ENCODE data around the gene ACADM. TPM values are rescaled to one million over a fixed set of nuclear protein-coding genes. Genes with fewer than 3 reads are reported as not detected.
"Not testable (repeated sequence)": the region's sequence is repeated elsewhere in the genome, so short reads cannot be mapped to it uniquely, and the experiment has no call there.

Gene ACADM
- polyA plus RNA-seq, 3 donors = 7.1 to 32.1 (median 31.3) TPM

DNA sequence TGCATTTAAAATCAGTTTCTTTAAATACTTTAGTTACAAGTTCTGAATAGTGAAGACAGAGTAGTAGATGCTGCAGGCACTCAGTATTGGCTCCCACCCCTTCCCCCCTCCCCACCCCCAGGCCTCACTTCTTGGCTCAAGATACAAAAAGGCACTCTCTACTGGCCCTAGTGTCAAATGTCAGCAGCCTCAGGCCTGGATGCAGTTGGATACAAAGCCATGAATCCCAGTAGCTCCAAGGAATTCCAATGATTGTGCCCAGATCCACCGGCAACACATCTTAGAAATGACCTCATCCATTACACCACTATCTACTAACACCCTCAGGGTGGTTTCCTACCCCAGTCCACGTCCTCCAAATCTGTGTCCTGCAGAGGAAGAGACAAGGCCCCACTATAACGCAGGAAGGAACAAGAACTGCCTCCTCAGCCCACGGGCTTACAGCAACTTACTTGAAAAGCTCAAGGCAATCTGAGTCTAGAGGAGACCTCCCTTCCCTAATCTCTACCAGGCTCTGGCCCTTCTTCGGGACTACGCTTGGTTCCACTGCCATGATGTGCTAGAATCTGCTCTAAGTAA, 17.6 kb downstream of the ACADM start:
- intact Hi-C loops (cut with micrococcal nuclease) = no loop called here
- H3K27me3 ChIP-seq (ENCODE audit: control insufficient read depth in 2 of 2, insufficient read depth in 2 of 2, low read length in 2 of 2) = no peaks in the 10 kb centered on the region
- Mint-ChIP-seq H3K4me1 (peaks cover 19% of the 10 kb centered on the region), H3K27ac (peak overlapping the region in 3 of 7 donors; percentile 38 to 59 (median 59)), H3K4me3 (no peak overlapping the region), H3K27me3 (ENCODE audit: low read depth in 3 of 3) (peaks cover 0 to 2% (median 0%) of the 10 kb centered on the region in 3 donors), H3K36me3 (peaks cover 43 to 60% of the 10 kb centered on the region in 2 donors), H3K9me3 (no peaks in the 10 kb centered on the region)
- peaks cover 14 to 20% of the 10 kb centered on the region in 2 donors for H3K4me1 ChIP-seq (ENCODE audit: control insufficient read depth in 1 of 2, insufficient read depth in 2 of 2, low read length in 2 of 2)
- 75% methylated on average over 4 of the region's 6 CpGs for WGBS (ENCODE audit: insufficient coverage)
- TF ChIP-seq, protein P1, sequence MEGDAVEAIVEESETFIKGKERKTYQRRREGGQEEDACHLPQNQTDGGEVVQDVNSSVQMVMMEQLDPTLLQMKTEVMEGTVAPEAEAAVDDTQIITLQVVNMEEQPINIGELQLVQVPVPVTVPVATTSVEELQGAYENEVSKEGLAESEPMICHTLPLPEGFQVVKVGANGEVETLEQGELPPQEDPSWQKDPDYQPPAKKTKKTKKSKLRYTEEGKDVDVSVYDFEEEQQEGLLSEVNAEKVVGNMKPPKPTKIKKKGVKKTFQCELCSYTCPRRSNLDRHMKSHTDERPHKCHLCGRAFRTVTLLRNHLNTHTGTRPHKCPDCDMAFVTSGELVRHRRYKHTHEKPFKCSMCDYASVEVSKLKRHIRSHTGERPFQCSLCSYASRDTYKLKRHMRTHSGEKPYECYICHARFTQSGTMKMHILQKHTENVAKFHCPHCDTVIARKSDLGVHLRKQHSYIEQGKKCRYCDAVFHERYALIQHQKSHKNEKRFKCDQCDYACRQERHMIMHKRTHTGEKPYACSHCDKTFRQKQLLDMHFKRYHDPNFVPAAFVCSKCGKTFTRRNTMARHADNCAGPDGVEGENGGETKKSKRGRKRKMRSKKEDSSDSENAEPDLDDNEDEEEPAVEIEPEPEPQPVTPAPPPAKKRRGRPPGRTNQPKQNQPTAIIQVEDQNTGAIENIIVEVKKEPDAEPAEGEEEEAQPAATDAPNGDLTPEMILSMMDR (IDR thresholded peaks at IDR 0.05) = no peak
- no peak overlapping the region for H3K4me2 ChIP-seq (replicated peaks; ENCODE audit: extremely low read depth, low read length, poor library complexity, severe bottlenecking)
- no peaks in the 10 kb centered on the region for H3K9me3 ChIP-seq (replicated peaks in 1 of 2; ENCODE audit: control insufficient read depth in 1 of 2, insufficient read depth in 1 of 2, low read length in 2 of 2)
- no peak overlapping the region for H3K4me3 ChIP-seq (replicated peaks in 1 of 3; ENCODE audit: low read depth in 2 of 3, low read length in 3 of 3)
- no peak overlapping the region for H3K27ac ChIP-seq (ENCODE audit: low read depth in 1 of 2, low read length in 2 of 2)
- H3K79me2 ChIP-seq (ENCODE audit: insufficient read depth, low read length) = no peaks in the 10 kb centered on the region
- no peak overlapping the region for H3K9ac ChIP-seq (ENCODE audit: insufficient read depth, low read length, poor library complexity, severe bottlenecking)
- DNase-seq = no peak
- H2AFZ ChIP-seq (ENCODE audit: insufficient read depth, low read depth, low read length, poor library complexity, severe bottlenecking) = no peak overlapping the region
- no peaks in the 10 kb centered on the region for H4K20me1 ChIP-seq (ENCODE audit: insufficient read depth, low read length)
- H3K36me3 ChIP-seq (replicated peaks in 1 of 2; ENCODE audit: control insufficient read depth in 1 of 2, insufficient read depth in 2 of 2, low read length in 2 of 2) = peaks cover 49 to 64% of the 10 kb centered on the region in 2 donors

DNA sequence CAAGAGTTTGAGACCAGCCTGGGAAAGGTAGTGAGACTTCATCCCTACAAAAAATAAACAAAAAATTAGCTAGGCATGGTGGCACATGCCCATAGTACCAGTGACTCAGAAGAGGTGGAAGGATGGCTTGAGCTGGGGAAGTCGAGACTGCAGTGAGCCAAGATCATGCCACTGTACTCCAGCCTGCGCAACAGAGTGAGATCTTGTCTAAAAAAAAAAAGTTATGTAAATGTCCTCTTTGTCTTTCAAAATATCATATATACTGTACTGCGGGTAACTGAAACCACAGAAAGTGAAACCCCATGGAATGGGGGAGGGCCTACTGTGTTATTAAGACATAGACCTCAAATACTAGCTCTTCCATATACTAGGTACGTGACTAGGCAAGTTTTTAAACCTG, 20.8 kb downstream of the ACADM start:
- H3K4me2 ChIP-seq (replicated peaks; ENCODE audit: extremely low read depth, low read length, poor library complexity, severe bottlenecking) = no peak overlapping the region
- TF ChIP-seq, protein P1 (IDR thresholded peaks at IDR 0.05) = no peak
- no peaks in the 10 kb centered on the region for H3K9me3 Mint-ChIP-seq

DNA sequence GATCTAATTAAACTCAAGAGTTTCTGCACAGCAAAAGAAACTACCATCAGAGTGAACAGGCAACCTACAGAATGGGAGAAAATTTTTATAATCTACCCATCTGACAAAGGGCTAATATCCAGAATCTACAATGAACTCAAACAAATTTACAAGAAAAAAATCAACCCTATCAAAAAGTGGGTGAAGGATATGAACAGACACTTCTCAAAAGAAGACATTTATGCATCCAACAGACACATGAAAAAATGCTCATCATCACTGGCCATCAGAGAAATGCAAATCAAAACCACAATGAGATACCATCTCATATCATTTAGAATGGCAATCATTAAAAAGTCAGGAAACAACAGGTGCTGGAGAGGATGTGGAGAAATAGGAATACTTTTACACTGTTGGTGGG, 32.7 kb downstream of the ACADM start:
- Mint-ChIP-seq H3K9me3 (peaks cover 11 to 27% (median 23%) of the 10 kb centered on the region in 7 donors), H3K36me3 (peaks cover 41 to 64% of the 10 kb centered on the region in 2 donors)
- not testable (repeated sequence) for H3K27me3 ChIP-seq (ENCODE audit: control insufficient read depth in 2 of 2, insufficient read depth in 2 of 2, low read length in 2 of 2)

More for the DNA sequence above, 20.8 kb downstream of the ACADM start:
- no peaks in the 10 kb centered on the region for H3K27me3 ChIP-seq (ENCODE audit: control insufficient read depth in 2 of 2, insufficient read depth in 2 of 2, low read length in 2 of 2)
- Mint-ChIP-seq H3K4me3 (peak overlapping the region in 1 of 2 donors; percentile 40), H3K27me3 (ENCODE audit: low read depth in 3 of 3) (peaks cover 0 to 2% (median 0%) of the 10 kb centered on the region in 3 donors), H3K27ac (peak overlapping the region; percentile 76 to 91 (median 81)), H3K36me3 (peaks cover 30 to 44% of the 10 kb centered on the region in 2 donors), H3K4me1 (peaks cover 19% of the 10 kb centered on the region)
- H2AFZ ChIP-seq (ENCODE audit: insufficient read depth, low read depth, low read length, poor library complexity, severe bottlenecking) = no peak overlapping the region
- H3K9ac ChIP-seq (ENCODE audit: insufficient read depth, low read length, poor library complexity, severe bottlenecking) = no peak overlapping the region
- peaks cover 34 to 45% of the 10 kb centered on the region in 2 donors for H3K36me3 ChIP-seq (replicated peaks in 1 of 2; ENCODE audit: control insufficient read depth in 1 of 2, insufficient read depth in 2 of 2, low read length in 2 of 2)
- no peaks in the 10 kb centered on the region for H4K20me1 ChIP-seq (ENCODE audit: insufficient read depth, low read length)
- H3K9me3 ChIP-seq (replicated peaks in 1 of 2; ENCODE audit: control insufficient read depth in 1 of 2, insufficient read depth in 1 of 2, low read length in 2 of 2) = no peaks in the 10 kb centered on the region
- WGBS (ENCODE audit: insufficient coverage) = no CpG with 5 or more reads among the region's 4 CpGs
- intact Hi-C loops (cut with micrococcal nuclease) = no loop called here
- DNase-seq = peak; percentile 68 to 77 (median 70)
- no peaks in the 10 kb centered on the region for H3K79me2 ChIP-seq (ENCODE audit: insufficient read depth, low read length)
- H3K4me1 ChIP-seq (ENCODE audit: control insufficient read depth in 1 of 2, insufficient read depth in 2 of 2, low read length in 2 of 2) = peaks cover 14 to 20% of the 10 kb centered on the region in 2 donors
- H3K4me3 ChIP-seq (replicated peaks in 1 of 3; ENCODE audit: low read depth in 2 of 3, low read length in 3 of 3) = no peak overlapping the region
- H3K27ac ChIP-seq (ENCODE audit: low read depth in 1 of 2, low read length in 2 of 2) = peak overlapping the region; percentile 52 to 55

More for the DNA sequence above, 32.7 kb downstream of the ACADM start:
- H3K27ac ChIP-seq (ENCODE audit: low read depth in 1 of 2, low read length in 2 of 2); H2AFZ ChIP-seq (ENCODE audit: insufficient read depth, low read depth, low read length, poor library complexity, severe bottlenecking); H4K20me1 ChIP-seq (ENCODE audit: insufficient read depth, low read length); H3K4me1 ChIP-seq (ENCODE audit: control insufficient read depth in 1 of 2, insufficient read depth in 2 of 2, low read length in 2 of 2); DNase-seq; H3K79me2 ChIP-seq (ENCODE audit: insufficient read depth, low read length); H3K4me3 Mint-ChIP-seq; H3K4me1 Mint-ChIP-seq; H3K4me2 ChIP-seq (replicated peaks; ENCODE audit: extremely low read depth, low read length, poor library complexity, severe bottlenecking); H3K9ac ChIP-seq (ENCODE audit: insufficient read depth, low read length, poor library complexity, severe bottlenecking); intact Hi-C loops (cut with micrococcal nuclease); H3K27ac Mint-ChIP-seq; H3K27me3 Mint-ChIP-seq (ENCODE audit: low read depth in 3 of 3); H3K4me3 ChIP-seq (replicated peaks in 1 of 3; ENCODE audit: low read depth in 2 of 3, low read length in 3 of 3): not testable (repeated sequence)
- H3K36me3 ChIP-seq (replicated peaks in 1 of 2; ENCODE audit: control insufficient read depth in 1 of 2, insufficient read depth in 2 of 2, low read length in 2 of 2) = peaks cover 28 to 34% of the 10 kb centered on the region in 2 donors
- H3K9me3 ChIP-seq (replicated peaks in 1 of 2; ENCODE audit: control insufficient read depth in 1 of 2, insufficient read depth in 1 of 2, low read length in 2 of 2) = peaks cover 7 to 22% of the 10 kb centered on the region in 2 donors

Data from CD14-positive monocyte (primary cell).